ENCODE results near the gene BTF3.

- no peak for TF ChIP-seq CTCF (IDR thresholded peaks at IDR 0.05)
- TF ChIP-seq POLR2A (IDR thresholded peaks at IDR 0.05) = no peak
These were observed 9.4 kb upstream of the BTF3 start for GRCh38 chr5:73488806-73489205.
